Fibroblast of lung (primary cell): ENCODE measurements around the gene NCKIPSD. TPM values are rescaled to one million over a fixed set of nuclear protein-coding genes. Genes with fewer than 3 reads are reported as not detected.
A peak's percentile ranks its signal among the peaks of the same experiment; 100 is the strongest.

Source experiments
- DNase-seq, 2 donors: peaks; one replicate each; pipeline versions ENCODE4 v3.0.0 to v3.0.0-alpha.2; 2010; ENCODE audit warnings: low read depth in 2 of 2
- H2AFZ ChIP-seq: 2 replicates; pipeline ENCODE4 v1.5.1; 2012; ENCODE audit warnings: low read length, control low read depth, inconsistent platforms
- H3K27ac ChIP-seq: 2 replicates; pipeline ENCODE4 v1.5.1; 2011; ENCODE audit warnings: low read length, control low read depth; ENCODE audit not compliant: insufficient read depth
- H3K27me3 ChIP-seq: 2 replicates; pipeline ENCODE4 v1.5.1; 2011; ENCODE audit warnings: mild to moderate bottlenecking, low read length; ENCODE audit not compliant: control insufficient read depth, insufficient read depth
- H3K36me3 ChIP-seq: 2 replicates; pipeline ENCODE4 v1.5.1; 2011; ENCODE audit warnings: low read length; ENCODE audit not compliant: control insufficient read depth, insufficient read depth
- H3K4me1 ChIP-seq: 2 replicates; pipeline ENCODE4 v1.5.1; 2011; ENCODE audit warnings: low read length; ENCODE audit not compliant: control insufficient read depth, insufficient read depth; ENCODE audit errors: extremely low read depth
- H3K4me2 ChIP-seq: 2 replicates; pipeline ENCODE4 v1.5.1; 2011; ENCODE audit warnings: low read length, control low read depth; ENCODE audit not compliant: insufficient read depth; ENCODE audit errors: extremely low read depth
- H3K4me3 ChIP-seq, 4 experiments: fragments of 200-600 bp in 1 of 4; sonication (generic) in 1 of 4; replicated peaks in 1 of 4; 2 replicates each; pipeline ENCODE4 v1.5.1; 2011 to 2016; ENCODE audit warnings: low read length in 4 of 4, low read depth in 3 of 4, mild to moderate bottlenecking in 3 of 4, control low read depth in 2 of 4, inconsistent platforms in 1 of 4, mixed read lengths in 1 of 4; ENCODE audit not compliant: insufficient read depth in 1 of 4; ENCODE audit errors: control extremely low read depth in 1 of 4
- H3K79me2 ChIP-seq: 2 replicates; pipeline ENCODE4 v1.5.1; 2012; ENCODE audit warnings: mild to moderate bottlenecking, low read length, inconsistent platforms; ENCODE audit not compliant: control insufficient read depth, insufficient read depth
- H3K9ac ChIP-seq: 2 replicates; pipeline ENCODE4 v1.5.1; 2011; ENCODE audit warnings: mild to moderate bottlenecking, low read length, control low read depth; ENCODE audit not compliant: insufficient read depth
- H3K9me3 ChIP-seq: 2 replicates; pipeline ENCODE4 v1.5.1; 2012; ENCODE audit warnings: low read depth, low read length; ENCODE audit not compliant: control insufficient read depth, insufficient read depth
- H4K20me1 ChIP-seq: 2 replicates; pipeline ENCODE4 v1.5.1; 2011; ENCODE audit warnings: low read length; ENCODE audit not compliant: control insufficient read depth, insufficient read depth; ENCODE audit errors: extremely low read depth
- EZH2 ChIP-seq: IDR thresholded peaks from 2 replicates; pipeline ENCODE4 v1.5.1; 2012; ENCODE audit warnings: low read length, control low read depth, mild to moderate bottlenecking; ENCODE audit errors: missing control alignments
- polyA plus RNA-seq, 2 donors: library from polyadenylated mRNA; depleted of rRNA in 1 of 2; stranded (reverse) in 1 of 2; unstranded in 1 of 2; fragments of >200 nt; gene quantifications; 2 replicates each; pipeline ENCODE4 v1.2.1, GENCODE V29; 2011 to 2012; ENCODE audit warnings: missing spikeins in 1 of 2
- total RNA-seq: library from RNA; depleted of rRNA; stranded (reverse); fragments of >200 nt; gene quantifications from 2 replicates; pipeline ENCODE4 v1.2.1, GENCODE V29; 2014
- TF ChIP-seq, protein P1 (sequence below), 2 donors: IDR thresholded peaks in 1 of 2; conservative IDR thresholded peaks in 1 of 2; 1 replicate in 1 of 2; 2 replicates in 1 of 2; pipeline ENCODE4 v1.5.1; 2011 to 2012; ENCODE audit warnings: low read length in 2 of 2, control low read depth in 1 of 2, inconsistent platforms in 1 of 2, low read depth in 1 of 2, mild to moderate bottlenecking in 1 of 2

Gene NCKIPSD
- total and polyA plus RNA-seq, 2 donors (not counting 1 experiment from before 2014, with no cell fraction given), result 14.6 to 23.3 TPM

DNA sequence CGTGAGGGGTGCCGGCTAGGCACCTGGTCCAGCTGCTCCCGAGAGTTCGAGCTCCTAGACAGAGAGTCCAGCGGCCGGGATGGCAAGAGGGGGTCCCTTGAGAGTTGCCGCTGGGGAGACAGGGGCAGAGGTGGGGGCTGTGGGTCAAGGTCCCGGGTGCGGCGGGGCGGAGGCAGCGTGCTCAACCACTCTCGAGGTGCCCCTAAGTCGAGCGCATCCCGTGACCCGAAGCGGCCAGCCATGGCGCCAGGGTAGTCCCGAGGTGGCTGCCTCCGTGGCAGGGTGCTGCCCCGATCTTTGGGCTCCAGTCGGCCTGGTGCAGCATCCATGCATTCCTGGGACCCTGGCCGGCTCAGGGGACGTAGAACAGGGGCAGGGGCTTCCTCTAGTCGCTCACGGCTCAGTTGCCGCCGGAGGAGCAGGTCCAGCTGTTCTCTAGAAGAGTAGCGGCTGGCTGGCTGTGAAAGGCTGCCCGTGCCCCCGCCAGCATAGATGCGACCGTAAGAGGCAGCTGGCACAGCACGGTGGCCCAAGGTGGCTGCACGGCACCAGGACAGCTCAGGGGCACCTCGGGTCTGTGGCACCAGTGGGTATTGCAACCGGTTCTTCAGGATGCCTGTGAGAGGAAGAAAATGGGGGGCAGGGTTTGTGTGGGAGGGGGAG lies 45.6 kb downstream of the NCKIPSD start:
- Histone ChIP-seq H3K27ac (no peak overlapping the region), H2AFZ (no peak overlapping the region), H3K36me3 (no peaks in the 10 kb centered on the region)

GRCh38 chr3:48637305-48637704 lies 48.4 kb downstream of the NCKIPSD start:
- H3K9ac ChIP-seq, result no peak overlapping the region
- peaks cover 6% of the 10 kb centered on the region for H3K79me2 ChIP-seq
- H3K27ac ChIP-seq, result no peak overlapping the region
- peaks cover 9% of the 10 kb centered on the region for H3K36me3 ChIP-seq
- no peak overlapping the region for H3K4me2 ChIP-seq
- TF ChIP-seq, protein P1, sequence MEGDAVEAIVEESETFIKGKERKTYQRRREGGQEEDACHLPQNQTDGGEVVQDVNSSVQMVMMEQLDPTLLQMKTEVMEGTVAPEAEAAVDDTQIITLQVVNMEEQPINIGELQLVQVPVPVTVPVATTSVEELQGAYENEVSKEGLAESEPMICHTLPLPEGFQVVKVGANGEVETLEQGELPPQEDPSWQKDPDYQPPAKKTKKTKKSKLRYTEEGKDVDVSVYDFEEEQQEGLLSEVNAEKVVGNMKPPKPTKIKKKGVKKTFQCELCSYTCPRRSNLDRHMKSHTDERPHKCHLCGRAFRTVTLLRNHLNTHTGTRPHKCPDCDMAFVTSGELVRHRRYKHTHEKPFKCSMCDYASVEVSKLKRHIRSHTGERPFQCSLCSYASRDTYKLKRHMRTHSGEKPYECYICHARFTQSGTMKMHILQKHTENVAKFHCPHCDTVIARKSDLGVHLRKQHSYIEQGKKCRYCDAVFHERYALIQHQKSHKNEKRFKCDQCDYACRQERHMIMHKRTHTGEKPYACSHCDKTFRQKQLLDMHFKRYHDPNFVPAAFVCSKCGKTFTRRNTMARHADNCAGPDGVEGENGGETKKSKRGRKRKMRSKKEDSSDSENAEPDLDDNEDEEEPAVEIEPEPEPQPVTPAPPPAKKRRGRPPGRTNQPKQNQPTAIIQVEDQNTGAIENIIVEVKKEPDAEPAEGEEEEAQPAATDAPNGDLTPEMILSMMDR (conservative IDR thresholded peaks at IDR 0.05 in 1 of 2, IDR thresholded peaks at IDR 0.05 in 1 of 2; ENCODE audit: low read depth in 1 of 2, low read length in 2 of 2), result no peak
- H3K27me3 ChIP-seq, result no peaks in the 10 kb centered on the region
- no peak overlapping the region for H3K4me3 ChIP-seq
- peaks cover 6% of the 10 kb centered on the region for H3K4me1 ChIP-seq
- no peak overlapping the region for H2AFZ ChIP-seq
- no peaks in the 10 kb centered on the region for H3K9me3 ChIP-seq
- H4K20me1 ChIP-seq, result no peaks in the 10 kb centered on the region
- DNase-seq, result no peak

More for the DNA sequence above, 45.6 kb downstream of the NCKIPSD start:
- Histone ChIP-seq H3K27me3 (no peaks in the 10 kb centered on the region), H3K4me3 (no peak overlapping the region), H3K9ac (no peak overlapping the region), H3K9me3 (no peaks in the 10 kb centered on the region), H3K4me2 (no peak overlapping the region), H4K20me1 (no peaks in the 10 kb centered on the region), H3K79me2 (no peaks in the 10 kb centered on the region), H3K4me1 (no peaks in the 10 kb centered on the region)
- no peak for TF ChIP-seq EZH2
- TF ChIP-seq, protein P1 (conservative IDR thresholded peaks at IDR 0.05 in 1 of 2, IDR thresholded peaks at IDR 0.05 in 1 of 2; ENCODE audit: low read depth in 1 of 2, low read length in 2 of 2), result no peak
- DNase-seq, result no peak

DNA sequence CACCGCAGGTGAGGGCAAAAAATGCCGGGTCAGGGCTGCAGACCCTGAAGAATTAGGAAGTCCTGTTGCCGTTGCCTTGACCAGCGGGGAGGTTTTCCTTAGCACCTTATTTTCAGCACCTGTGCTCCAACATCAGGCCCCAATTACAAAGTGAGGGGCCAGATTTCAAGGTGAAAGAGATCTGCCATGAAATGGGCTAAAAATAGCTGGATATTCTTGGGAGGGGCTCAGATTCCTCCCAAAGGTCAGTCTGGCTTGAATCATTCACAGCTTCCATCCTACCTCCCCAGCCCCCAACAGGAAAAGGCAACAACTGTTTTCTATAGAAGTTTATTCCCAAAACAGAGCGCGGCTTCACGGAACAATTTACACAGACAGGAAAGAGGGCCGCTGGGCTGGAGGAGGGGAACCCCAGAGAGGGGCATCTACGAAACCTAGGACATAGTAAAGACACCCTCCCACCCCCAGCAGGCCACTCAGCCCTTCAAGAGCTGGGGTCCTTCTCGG lies 49.5 kb downstream of the NCKIPSD start:
- peaks cover 6% of the 10 kb centered on the region for H3K4me1 ChIP-seq
- no peak for TF ChIP-seq EZH2
- TF ChIP-seq, protein P1 (conservative IDR thresholded peaks at IDR 0.05 in 1 of 2, IDR thresholded peaks at IDR 0.05 in 1 of 2; ENCODE audit: low read depth in 1 of 2, low read length in 2 of 2), result no peak
- H3K79me2 ChIP-seq, result peaks cover 6% of the 10 kb centered on the region
- peak overlapping the region; percentile 77 for H2AFZ ChIP-seq
- H3K36me3 ChIP-seq, result peaks cover 17% of the 10 kb centered on the region
- no peak for DNase-seq
- H4K20me1 ChIP-seq, result no peaks in the 10 kb centered on the region
- peak overlapping the region; percentile 77 for H3K27ac ChIP-seq
- H3K9me3 ChIP-seq, result no peaks in the 10 kb centered on the region
- H3K9ac ChIP-seq, result peak overlapping the region; percentile 62
- no peaks in the 10 kb centered on the region for H3K27me3 ChIP-seq
- peak overlapping the region; percentile 57 to 90 (median 83) for H3K4me3 ChIP-seq
- peak overlapping the region; percentile 83 for H3K4me2 ChIP-seq
